IMR-90 (cell line): Measurements from ENCODE around the gene RORB. TPM values are rescaled to one million over a fixed set of nuclear protein-coding genes. Genes with fewer than 3 reads are reported as not detected.

Experiments
- ATAC-seq: fragments of 200-7000 bp; cut with Tn5 transposase; 2 replicates; pipeline ENCODE4 v1.9.1; 2020; ENCODE audit warnings: low read depth, mild to moderate bottlenecking, moderate library complexity
- BruUV-seq: library from RNA; stranded (reverse); fragments of 400-500 nt; replicated peaks from 2 replicates; lab custom pipeline; 2021; lab: Mats Ljungman, UMichigan
- CTCF ChIA-PET: fragments of 300-600 bp; formaldehyde crosslinking; extraction: SDS; loops from one replicate; lab custom pipeline; 2021; ENCODE audit warnings: antibody characterized with exemption; lab: Yijun Ruan, JAX
- POLR2A ChIA-PET: fragments of 300-600 bp; sonication (Branson Sonifier 250); formaldehyde crosslinking; loops from one replicate; lab custom pipeline; 2022; ENCODE audit warnings: antibody characterized with exemption; ENCODE audit not compliant: unreplicated experiment; lab: Charles Lee
- DNase-seq: peaks from one replicate; pipeline ENCODE4 v3.0.0; 2013
- H2AFZ ChIP-seq: replicated peaks from 2 replicates; pipeline ENCODE3; 2013; ENCODE audit warnings: low read length, mild to moderate bottlenecking; ENCODE audit not compliant: poor library complexity
- H2AK5ac ChIP-seq: 2 replicates; pipeline ENCODE4 v1.6.1; 2013; ENCODE audit warnings: low read depth, low read length, inconsistent platforms
- H2AK9ac ChIP-seq: replicated peaks from 2 replicates; pipeline ENCODE3; 2013; ENCODE audit warnings: mild to moderate bottlenecking, low read depth, low read length, moderate library complexity; ENCODE audit not compliant: poor library complexity
- H2BK120ac ChIP-seq: 2 replicates; pipeline ENCODE4 v1.6.1; 2013; ENCODE audit warnings: low read depth, low read length, inconsistent platforms
- H2BK15ac ChIP-seq: 3 replicates; pipeline ENCODE4 v1.6.1; 2013; ENCODE audit warnings: low read depth, low read length, inconsistent platforms
- H2BK20ac ChIP-seq: 2 replicates; pipeline ENCODE4 v1.6.1; 2013; ENCODE audit warnings: low read depth, mild to moderate bottlenecking, inconsistent platforms, low read length, moderate library complexity
- H2BK5ac ChIP-seq: 2 replicates; pipeline ENCODE4 v1.6.1; 2013; ENCODE audit warnings: mild to moderate bottlenecking, low read depth, low read length, inconsistent platforms; ENCODE audit not compliant: poor library complexity, severe bottlenecking
- H3K14ac ChIP-seq: replicated peaks from 2 replicates; pipeline ENCODE4 v1.6.1; 2013; ENCODE audit warnings: low read depth, low read length, inconsistent platforms
- H3K18ac ChIP-seq: 2 replicates; pipeline ENCODE4 v1.6.1; 2013; ENCODE audit warnings: low read depth, low read length, control low read depth
- H3K23ac ChIP-seq: 2 replicates; pipeline ENCODE4 v1.6.1; 2013; ENCODE audit warnings: low read depth, low read length, inconsistent platforms
- H3K27ac ChIP-seq: 2 replicates; pipeline ENCODE4 v1.5.1; 2013; ENCODE audit warnings: mild to moderate bottlenecking, control low read depth, low read length; ENCODE audit not compliant: insufficient read depth
- H3K27me3 ChIP-seq: 2 replicates; pipeline ENCODE4 v1.6.1; 2013; ENCODE audit warnings: low read length; ENCODE audit not compliant: control insufficient read depth, insufficient read depth
- H3K36me3 ChIP-seq: 2 replicates; pipeline ENCODE4 v1.6.1; 2013; ENCODE audit warnings: low read length, mixed read lengths; ENCODE audit not compliant: control insufficient read depth, insufficient read depth
- H3K4ac ChIP-seq: 2 replicates; pipeline ENCODE4 v1.6.1; 2013; ENCODE audit warnings: low read depth, low read length, inconsistent platforms
- H3K4me1 ChIP-seq: 2 replicates; pipeline ENCODE4 v1.6.1; 2013; ENCODE audit warnings: low read length, mixed read lengths; ENCODE audit not compliant: control insufficient read depth, insufficient read depth
- H3K4me2 ChIP-seq: 2 replicates; pipeline ENCODE4 v1.6.1; 2013; ENCODE audit warnings: low read depth, mild to moderate bottlenecking, control low read depth, low read length, moderate library complexity
- H3K4me3 ChIP-seq: 2 replicates; pipeline ENCODE4 v1.5.1; 2013; ENCODE audit warnings: low read depth, mild to moderate bottlenecking, control low read depth, low read length, moderate library complexity; ENCODE audit not compliant: insufficient read depth
- H3K56ac ChIP-seq: 2 replicates; pipeline ENCODE4 v1.6.1; 2013; ENCODE audit warnings: low read length, inconsistent platforms; ENCODE audit not compliant: insufficient read depth; ENCODE audit errors: extremely low read depth
- H3K79me1 ChIP-seq, 2 experiments: 2 replicates each; pipeline ENCODE4 v1.6.1; 2013; ENCODE audit warnings: low read length in 2 of 2, inconsistent platforms in 1 of 2, low read depth in 1 of 2
- H3K9ac ChIP-seq: 2 replicates; pipeline ENCODE4 v1.6.1; 2013; ENCODE audit warnings: low read depth, low read length, control low read depth
- H3K9me1 ChIP-seq: 2 replicates; pipeline ENCODE4 v1.6.1; 2013; ENCODE audit warnings: low read length, inconsistent platforms; ENCODE audit not compliant: insufficient read depth
- H3K9me3 ChIP-seq: 2 replicates; pipeline ENCODE4 v1.6.1; 2013; ENCODE audit warnings: low read length; ENCODE audit not compliant: control insufficient read depth, insufficient read depth
- H4K20me1 ChIP-seq: 2 replicates; pipeline ENCODE4 v1.6.1; 2013; ENCODE audit warnings: low read length, inconsistent platforms; ENCODE audit not compliant: insufficient read depth
- H4K5ac ChIP-seq: 2 replicates; pipeline ENCODE4 v1.6.1; 2013; ENCODE audit warnings: mild to moderate bottlenecking, low read depth, low read length, control low read depth
- H4K8ac ChIP-seq, 2 experiments: 2 replicates each; pipeline ENCODE4 v1.6.1; 2013; ENCODE audit warnings: low read depth in 2 of 2, low read length in 2 of 2, control low read depth in 1 of 2, inconsistent platforms in 1 of 2
- H4K91ac ChIP-seq: 2 replicates; pipeline ENCODE4 v1.6.1; 2013; ENCODE audit warnings: low read depth, low read length, inconsistent platforms; ENCODE audit not compliant: insufficient read depth
- BHLHE40 ChIP-seq: fragments of 150-350 bp; IDR thresholded peaks from 2 replicates; pipeline ENCODE4 v1.6.1; 2016; ENCODE audit warnings: mild to moderate bottlenecking, low read depth, low read length
- CHD1 ChIP-seq: IDR thresholded peaks from 2 replicates; pipeline ENCODE4 v1.6.1; 2012; ENCODE audit warnings: low read depth, low read length, improper control_type of control experiment
- CTCF ChIP-seq: conservative IDR thresholded peaks from 2 replicates; pipeline ENCODE4 v1.5.1; 2012; ENCODE audit warnings: mild to moderate bottlenecking, low read depth, low read length, improper control_type of control experiment
- ELK1 ChIP-seq: fragments of 150-350 bp; IDR thresholded peaks from 2 replicates; pipeline ENCODE4 v1.6.1; 2016; ENCODE audit warnings: low read depth, mild to moderate bottlenecking, low read length, moderate library complexity, borderline replicate concordance
- FOS ChIP-seq: fragments of 150-350 bp; IDR thresholded peaks from 2 replicates; pipeline ENCODE4 v1.6.1; 2016; ENCODE audit warnings: low read depth, low read length
- MAFK ChIP-seq: IDR thresholded peaks from 2 replicates; pipeline ENCODE4 v1.6.1; 2012; ENCODE audit warnings: low read depth, low read length, improper control_type of control experiment
- MAZ ChIP-seq: IDR thresholded peaks from 2 replicates; pipeline ENCODE4 v1.6.1; 2012; ENCODE audit warnings: low read depth, mild to moderate bottlenecking, low read length, improper control_type of control experiment, moderate library complexity, borderline replicate concordance
- NFE2L2 ChIP-seq: fragments of 150-350 bp; IDR thresholded peaks from 2 replicates; pipeline ENCODE4 v1.6.1; 2016; ENCODE audit warnings: low read depth, mild to moderate bottlenecking, low read length
- POLR2A ChIP-seq: IDR thresholded peaks from 2 replicates; pipeline ENCODE4 v1.6.1; 2012; ENCODE audit warnings: mild to moderate bottlenecking, low read depth, low read length
- RAD21 ChIP-seq: IDR thresholded peaks from 2 replicates; pipeline ENCODE4 v1.6.1; 2012; ENCODE audit warnings: low read length, improper control_type of control experiment
- RCOR1 ChIP-seq: IDR thresholded peaks from 2 replicates; pipeline ENCODE4 v1.6.1; 2012; ENCODE audit warnings: mild to moderate bottlenecking, low read length, improper control_type of control experiment; ENCODE audit not compliant: insufficient replicate concordance
- RFX5 ChIP-seq: IDR thresholded peaks from 2 replicates; pipeline ENCODE4 v1.8.0; 2012; ENCODE audit warnings: low read depth, mild to moderate bottlenecking, low read length, moderate library complexity
- SMC3 ChIP-seq: fragments of 150-350 bp; IDR thresholded peaks from 2 replicates; pipeline ENCODE4 v1.6.1; 2016; ENCODE audit warnings: low read depth, mild to moderate bottlenecking, antibody characterized with exemption, low read length, moderate library complexity
- WGBS, 2 experiments: methylation state at CpG; one replicate each; pipeline versions ENCODE4 v1.1.5 to v1.1.7; 2013; ENCODE audit warnings: missing lambda C conversion rate in 2 of 2; ENCODE audit not compliant: insufficient read length in 1 of 2; ENCODE audit errors: extremely low coverage in 2 of 2; 5-methylcytosine and 5-hydroxymethylcytosine counted together
- dilution Hi-C: fragments of 300-500 bp; cut with HindIII; formaldehyde crosslinking; loops from one replicate; pipeline ENCODE4 v1.14.3; 2018; ENCODE audit warnings: low sequenced_read_pairs; ENCODE audit not compliant: unreplicated experiment
- in situ Hi-C: fragments of 300-500 bp; cut with MboI; formaldehyde crosslinking; loops from 3 replicates; pipeline ENCODE4 v1.14.3; 2019; ENCODE audit warnings: low sequenced_read_pairs, inconsistent platforms, mixed read lengths
- intact Hi-C: fragments of 100-400 bp; cut with micrococcal nuclease; formaldehyde crosslinking; loops from 2 replicates; pipeline ENCODE4 v1.10.0; 2022
- polyA plus RNA-seq, 3 experiments: library from polyadenylated mRNA; depleted of rRNA; stranded (reverse); fragments of >200 nt; gene quantifications; 2 replicates each; pipeline ENCODE4 v1.2.3, GENCODE V29; 2012; ENCODE audit warnings: low replicate concordance in 1 of 3
- total RNA-seq: library from RNA; depleted of rRNA; stranded (reverse); fragments of >200 nt; gene quantifications from 2 replicates; pipeline ENCODE4 v1.2.3, GENCODE V29; 2012
- TF ChIP-seq, protein P1 (sequence below): fragments of 150-350 bp; IDR thresholded peaks from 2 replicates; pipeline ENCODE4 v1.6.1; 2017; ENCODE audit warnings: mild to moderate bottlenecking, antibody characterized with exemption, low read length, low read depth

RORB gene
- total and polyA plus RNA-seq, 2 of the 4 experiments (the other 2 are of a cell fraction) = not detected

DNA sequence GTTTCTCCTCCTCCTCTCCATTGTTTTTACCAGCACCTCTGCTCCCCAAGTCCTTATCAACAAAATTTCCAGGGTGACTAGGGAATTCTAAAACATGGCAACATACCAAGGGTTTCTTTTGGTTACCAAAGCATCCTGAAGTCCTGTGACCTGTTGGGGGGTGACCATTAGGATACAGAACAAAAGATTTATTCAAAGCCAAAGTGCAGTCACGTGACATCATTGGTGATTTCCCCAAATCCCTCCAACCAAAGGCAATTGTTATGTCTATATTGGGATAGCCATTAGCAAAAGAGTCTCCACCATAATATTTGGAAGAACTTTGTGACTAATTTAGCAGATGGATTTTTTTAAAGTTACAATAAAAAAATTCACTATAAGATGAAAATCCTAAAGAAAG is 222.2 kb downstream of the RORB start:
- H3K9me1 ChIP-seq = no peaks in the 10 kb centered on the region
- H2AFZ ChIP-seq = no peak overlapping the region
- in situ Hi-C loops = no loop called here
- no peaks in the 10 kb centered on the region for H3K9me3 ChIP-seq
- H3K4ac ChIP-seq = no peak overlapping the region
- H3K23ac ChIP-seq = no peak overlapping the region
- H3K9ac ChIP-seq = no peak overlapping the region
- no peak overlapping the region for H2BK5ac ChIP-seq
- no peak overlapping the region for H2AK9ac ChIP-seq
- BruUV-seq = no TSS peak
- H3K4me2 ChIP-seq = no peak overlapping the region
- no peak overlapping the region for H3K56ac ChIP-seq
- H4K5ac ChIP-seq = no peak overlapping the region
- H3K36me3 ChIP-seq = no peaks in the 10 kb centered on the region
- no peak overlapping the region for H3K4me3 ChIP-seq
- no peaks in the 10 kb centered on the region for H3K79me1 ChIP-seq
- dilution Hi-C loops = no loop called here
- ATAC-seq (no peak), DNase-seq (no peak)
- ChIA-PET CTCF (no interaction called here), POLR2A (no interaction called here)
- intact Hi-C loops = no loop called here
- H3K27ac ChIP-seq = no peak overlapping the region
- H3K4me1 ChIP-seq = no peaks in the 10 kb centered on the region
- H2BK15ac ChIP-seq = no peak overlapping the region
- H3K18ac ChIP-seq = no peak overlapping the region
- H4K91ac ChIP-seq = no peak overlapping the region
- TF ChIP-seq RCOR1 = no peak
- no peak for TF ChIP-seq MAZ
- TF ChIP-seq BHLHE40 = no peak
- TF ChIP-seq FOS = no peak
- no peak for TF ChIP-seq SMC3
- no peak for TF ChIP-seq RAD21
- no peak for TF ChIP-seq RFX5
- TF ChIP-seq POLR2A = no peak
- no peak for TF ChIP-seq CTCF
- no peak for TF ChIP-seq CHD1
- no peak for TF ChIP-seq ELK1
- TF ChIP-seq MAFK = no peak
- no peak for TF ChIP-seq NFE2L2
- TF ChIP-seq, protein P1, sequence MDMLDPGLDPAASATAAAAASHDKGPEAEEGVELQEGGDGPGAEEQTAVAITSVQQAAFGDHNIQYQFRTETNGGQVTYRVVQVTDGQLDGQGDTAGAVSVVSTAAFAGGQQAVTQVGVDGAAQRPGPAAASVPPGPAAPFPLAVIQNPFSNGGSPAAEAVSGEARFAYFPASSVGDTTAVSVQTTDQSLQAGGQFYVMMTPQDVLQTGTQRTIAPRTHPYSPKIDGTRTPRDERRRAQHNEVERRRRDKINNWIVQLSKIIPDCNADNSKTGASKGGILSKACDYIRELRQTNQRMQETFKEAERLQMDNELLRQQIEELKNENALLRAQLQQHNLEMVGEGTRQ = no peak
- H3K27me3 ChIP-seq = peaks cover 2% of the 10 kb centered on the region; the same call in 1 of the 2 replicates
- no peak overlapping the region for H2BK20ac ChIP-seq
- WGBS, 2 experiments = no CpG with 5 or more reads among the region's 1 CpG
- H4K8ac ChIP-seq = no peak overlapping the region
- no peaks in the 10 kb centered on the region for H4K20me1 ChIP-seq
- no peak overlapping the region for H2BK120ac ChIP-seq
- no peak overlapping the region for H2AK5ac ChIP-seq
- no peak overlapping the region for H3K14ac ChIP-seq
